CD4-positive, alpha-beta T cell (primary cell): ENCODE measurements around the gene OCIAD1. TPM values are rescaled to one million over a fixed set of nuclear protein-coding genes. Genes with fewer than 3 reads are reported as not detected.

Source experiments
- ATAC-seq: fragments of 200-7000 bp; cut with Tn5 transposase; one replicate; pipeline ENCODE4 v1.10.0; 2022; ENCODE audit warnings: mild to moderate bottlenecking; ENCODE audit not compliant: poor library complexity
- CTCF ChIA-PET: fragments of 350-600 bp; sonication (Branson Sonifier 250); formaldehyde crosslinking; loops from one replicate; lab custom pipeline; 2021; ENCODE audit warnings: antibody characterized with exemption, inconsistent platforms; lab: Charles Lee
- POLR2A ChIA-PET: fragments of 350-600 bp; sonication (Branson Sonifier 250); formaldehyde crosslinking; loops from one replicate; lab custom pipeline; 2021; ENCODE audit warnings: antibody characterized with exemption, inconsistent platforms; lab: Charles Lee
- DNase-seq, 14 experiments: peaks; one replicate each; pipeline ENCODE4 v3.0.0-alpha.2; 2013 to 2020; ENCODE audit warnings: mixed read lengths in 2 of 14
- H3K27ac ChIP-seq, 2 donors: one replicate each; pipeline versions ENCODE4 v1.5.1 to v1.7.0; 2013; ENCODE audit warnings: low read length in 2 of 2, low read depth in 1 of 2, mild to moderate bottlenecking in 1 of 2
- H3K27me3 ChIP-seq, 2 experiments: 1 replicate in 1 of 2; 2 replicates in 1 of 2; pipeline versions ENCODE4 v1.6.1 to v1.7.0; 2013; ENCODE audit warnings: low read length in 2 of 2, control low read depth in 1 of 2, mild to moderate bottlenecking in 1 of 2, moderate library complexity in 1 of 2; ENCODE audit not compliant: insufficient read depth in 2 of 2, control insufficient read depth in 1 of 2
- H3K36me3 ChIP-seq: one replicate; pipeline ENCODE4 v1.6.1; 2013; ENCODE audit warnings: low read length, control low read depth; ENCODE audit not compliant: insufficient read depth
- H3K4me1 ChIP-seq: one replicate; pipeline ENCODE4 v1.6.1; 2013; ENCODE audit warnings: low read length, control low read depth; ENCODE audit not compliant: insufficient read depth
- H3K4me3 ChIP-seq: one replicate; pipeline ENCODE4 v1.5.1; 2013; ENCODE audit warnings: mild to moderate bottlenecking, low read length, moderate library complexity
- H3K9me3 ChIP-seq, 2 experiments: 1 replicate in 1 of 2; 2 replicates in 1 of 2; pipeline versions ENCODE4 v1.6.1 to v1.7.0; 2013; ENCODE audit warnings: low read length in 2 of 2, mild to moderate bottlenecking in 2 of 2, control low read depth in 1 of 2, moderate library complexity in 1 of 2; ENCODE audit not compliant: control insufficient read depth in 1 of 2, insufficient read depth in 1 of 2
- H3K27ac Mint-ChIP-seq: one replicate; pipeline ENCODE4 v1.8.0; 2020; ENCODE audit warnings: mixed read lengths
- H3K27me3 Mint-ChIP-seq: one replicate; pipeline ENCODE4 v1.8.0; 2021; ENCODE audit warnings: mixed read lengths
- H3K36me3 Mint-ChIP-seq: one replicate; pipeline ENCODE4 v1.8.0; 2021; ENCODE audit warnings: low read depth, mixed read lengths
- H3K4me1 Mint-ChIP-seq: one replicate; pipeline ENCODE4 v1.8.0; 2021; ENCODE audit warnings: low read depth, mixed read lengths
- H3K4me3 Mint-ChIP-seq: one replicate; pipeline ENCODE4 v1.8.0; 2020; ENCODE audit warnings: mild to moderate bottlenecking, mixed read lengths
- H3K9me3 Mint-ChIP-seq: one replicate; pipeline ENCODE4 v1.8.0; 2020; ENCODE audit warnings: mixed read lengths
- CTCF ChIP-seq: fragments of 200-600 bp; IDR thresholded peaks from one replicate; pipeline ENCODE4 v1.8.0; 2022; ENCODE audit warnings: antibody characterized with exemption, mild to moderate bottlenecking
- intact Hi-C, 2 experiments: fragments of 100-400 bp; cut with DNase I in 1 of 2; cut with micrococcal nuclease in 1 of 2; formaldehyde crosslinking; loops; one replicate each; pipeline versions ENCODE4 v1.15.1 to v1.9.0; 2023 to 2025; cut with DNase I, micrococcal nuclease
- total RNA-seq, 174 experiments: library from RNA in 2 of 174; stranded (reverse) in 2 of 174; gene quantifications; one replicate each; pipeline ENCODE4 v1.2.3 and lab custom pipeline; 2021 to 2026

The OCIAD1 gene
- total RNA-seq, 2 experiments from 2014 or later = 85.7 to 89.9 TPM

DNA sequence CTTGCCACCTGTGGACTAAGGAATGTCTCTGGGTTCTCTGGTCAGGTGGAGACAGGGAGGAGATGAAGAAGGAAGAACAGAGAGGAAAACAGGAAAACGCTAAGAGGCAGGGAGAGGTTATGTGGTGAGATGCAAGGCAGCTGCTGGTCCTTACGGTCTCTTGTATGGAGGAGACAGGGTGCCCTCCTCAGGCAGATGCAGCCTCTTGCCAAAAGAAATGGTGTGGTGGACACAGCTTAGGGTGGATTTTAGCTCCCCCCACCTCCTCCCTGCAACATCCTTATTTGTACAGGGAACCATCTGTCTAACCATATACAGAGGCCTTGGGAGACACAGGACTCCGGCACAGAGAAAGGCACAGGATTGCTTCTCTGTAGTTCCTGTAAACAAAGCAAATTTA is 66.0 kb downstream of the OCIAD1 start:
- ATAC-seq = no peak
- Histone ChIP-seq H3K4me1 (no peaks in the 10 kb centered on the region), H3K36me3 (peaks cover 93% of the 10 kb centered on the region), H3K4me3 (no peak overlapping the region), H3K27me3 (no peaks in the 10 kb centered on the region), H3K27ac (no peak overlapping the region), H3K9me3 (no peaks in the 10 kb centered on the region)
- DNase-seq = no peak
- Mint-ChIP-seq H3K9me3 (no peaks in the 10 kb centered on the region), H3K36me3 (peaks cover 96% of the 10 kb centered on the region), H3K27me3 (no peaks in the 10 kb centered on the region), H3K4me3 (no peak overlapping the region), H3K27ac (no peak overlapping the region), H3K4me1 (peaks cover 42% of the 10 kb centered on the region)
- TF ChIP-seq CTCF = no peak
- intact Hi-C loops = no loop called here
- ChIA-PET POLR2A (no interaction called here), CTCF (no interaction called here)

- Mint-ChIP-seq H3K27ac (peak overlapping the region; percentile 5), H3K27me3 (no peaks in the 10 kb centered on the region), H3K36me3 (peaks cover 94% of the 10 kb centered on the region), H3K4me3 (no peak overlapping the region), H3K4me1 (peaks cover 57% of the 10 kb centered on the region), H3K9me3 (no peaks in the 10 kb centered on the region)
- peaks cover 4% of the 10 kb centered on the region for H3K4me1 ChIP-seq
- no peak for DNase-seq
- POLR2A ChIA-PET = no interaction called here
- intact Hi-C loops = no loop called here
- H3K36me3 ChIP-seq = peaks cover 86% of the 10 kb centered on the region
- CTCF ChIA-PET = interaction anchor here (1.3 kb wide), 1 partner anchor 8 kb away, joined by 3 read pairs; the partner anchor contains the start of gene OCIAD2
- H3K27ac ChIP-seq = no peak overlapping the region
- ATAC-seq = no peak
- no peaks in the 10 kb centered on the region for H3K9me3 ChIP-seq
- no peaks in the 10 kb centered on the region for H3K27me3 ChIP-seq
- H3K4me3 ChIP-seq = no peak overlapping the region
- TF ChIP-seq CTCF = no peak
Measured at GRCh38 chr4:48898733-48899431, 68.0 kb downstream of the OCIAD1 start.

DNA sequence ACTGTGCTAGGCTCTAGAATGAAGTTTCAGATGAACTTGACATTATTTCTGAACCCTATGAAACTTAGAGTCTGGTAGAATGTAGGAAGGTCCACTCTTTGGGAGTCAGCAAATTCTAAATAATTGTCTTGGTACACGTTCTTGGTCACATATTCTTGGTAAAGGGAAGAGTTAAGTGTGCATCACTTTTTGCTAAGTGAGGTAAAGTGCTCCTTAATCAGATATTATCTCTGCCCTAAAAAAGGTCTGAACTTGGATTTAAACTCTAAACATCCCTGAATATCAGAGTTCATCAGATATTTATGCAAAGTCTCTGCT is 68.5 kb downstream of the OCIAD1 start:
- Mint-ChIP-seq H3K27me3 (no peaks in the 10 kb centered on the region), H3K36me3 (peaks cover 93% of the 10 kb centered on the region), H3K9me3 (no peaks in the 10 kb centered on the region), H3K27ac (peak overlapping the region; percentile 5), H3K4me1 (peaks cover 60% of the 10 kb centered on the region), H3K4me3 (no peak overlapping the region)
- no peak for TF ChIP-seq CTCF
- POLR2A ChIA-PET = no interaction called here
- DNase-seq (no peak), ATAC-seq (no peak)
- Histone ChIP-seq H3K9me3 (no peaks in the 10 kb centered on the region), H3K27me3 (no peaks in the 10 kb centered on the region), H3K27ac (no peak overlapping the region), H3K4me3 (no peak overlapping the region), H3K36me3 (peaks cover 86% of the 10 kb centered on the region), H3K4me1 (peaks cover 8% of the 10 kb centered on the region)
- CTCF ChIA-PET = no interaction called here
- intact Hi-C loops = no loop called here
